HEK293 (cell line): ENCODE data around the gene METAP1D.

Source experiments
- CTCF ChIA-PET: fragments of 350-600 bp; formaldehyde crosslinking; extraction: SDS; loops from one replicate; lab custom pipeline; 2021; ENCODE audit warnings: antibody characterized with exemption; lab: Yijun Ruan, JAX
- POLR2A ChIA-PET: fragments of 300-600 bp; formaldehyde crosslinking; extraction: SDS; loops from one replicate; lab custom pipeline; 2020; ENCODE audit warnings: antibody characterized with exemption, inconsistent platforms; lab: Yijun Ruan, JAX
- H3K27ac ChIP-seq: fragments of 200-500 bp; sonication (Bioruptor generic); 2 replicates; pipeline ENCODE4 v1.5.1; 2014; ENCODE audit warnings: low read depth, low read length, control low read depth, inconsistent platforms; ENCODE audit errors: extremely low read depth
- H3K36me3 ChIP-seq, 2 experiments: fragments of 200-500 bp in 1 of 2; sonication (Bioruptor generic) in 1 of 2; 1 replicate in 1 of 2; 2 replicates in 1 of 2; pipeline ENCODE4 v1.5.1; 2014 to 2017; ENCODE audit warnings: inconsistent platforms in 2 of 2, low read length in 2 of 2; ENCODE audit not compliant: control insufficient read depth in 2 of 2, insufficient read depth in 1 of 2
- H3K4me1 ChIP-seq: fragments of 200-500 bp; sonication (Bioruptor generic); 2 replicates; pipeline ENCODE4 v1.5.1; 2014; ENCODE audit warnings: mild to moderate bottlenecking, low read length, inconsistent platforms; ENCODE audit not compliant: control insufficient read depth, insufficient read depth
- H3K4me3 ChIP-seq: 2 replicates; pipeline ENCODE4 v1.5.1; 2011; ENCODE audit warnings: low read depth, mild to moderate bottlenecking, control low read depth, low read length, moderate library complexity
- H3K9me3 ChIP-seq: fragments of 200-500 bp; sonication (Bioruptor generic); 2 replicates; pipeline ENCODE4 v1.5.1; 2014; ENCODE audit warnings: low read depth, low read length, inconsistent platforms; ENCODE audit not compliant: control insufficient read depth, insufficient read depth
- BCL11A ChIP-seq: fragments of 450-650 bp; formaldehyde crosslinking; IDR thresholded peaks from 2 replicates; pipeline ENCODE4 v1.5.1; 2016; ENCODE audit warnings: low read depth, missing biosample characterization, missing genetic modification characterization
- BCL11B ChIP-seq: fragments of 450-650 bp; formaldehyde crosslinking; IDR thresholded peaks from 2 replicates; pipeline ENCODE4 v1.5.1; 2016; ENCODE audit warnings: low read depth, missing biosample characterization, missing genetic modification characterization
- FEZF1 ChIP-seq: fragments of 450-650 bp; formaldehyde crosslinking; IDR thresholded peaks from 2 replicates; pipeline ENCODE4 v1.5.1; 2016; ENCODE audit warnings: missing biosample characterization, missing genetic modification characterization
- GFI1B ChIP-seq: fragments of 450-650 bp; formaldehyde crosslinking; IDR thresholded peaks from 2 replicates; pipeline ENCODE4 v1.5.1; 2016; ENCODE audit warnings: missing biosample characterization, missing genetic modification characterization
- OSR2 ChIP-seq: fragments of 450-650 bp; formaldehyde crosslinking; IDR thresholded peaks from 2 replicates; pipeline ENCODE4 v1.5.1; 2016; ENCODE audit warnings: missing biosample characterization, missing genetic modification characterization
- SCRT1 ChIP-seq: fragments of 450-650 bp; formaldehyde crosslinking; IDR thresholded peaks from 2 replicates; pipeline ENCODE4 v1.5.1; 2016; ENCODE audit warnings: missing biosample characterization, missing genetic modification characterization, borderline replicate concordance
- SETDB1 ChIP-seq: IDR thresholded peaks from one replicate; pipeline ENCODE4 v1.6.1; 2017; ENCODE audit warnings: mild to moderate bottlenecking, low read length, moderate library complexity, mixed read lengths; ENCODE audit not compliant: insufficient read length
- SP2 ChIP-seq: fragments of 450-650 bp; formaldehyde crosslinking; IDR thresholded peaks from 2 replicates; pipeline ENCODE4 v1.5.1; 2016; ENCODE audit warnings: missing biosample characterization, missing genetic modification characterization
- SP7 ChIP-seq: fragments of 450-650 bp; formaldehyde crosslinking; IDR thresholded peaks from 2 replicates; pipeline ENCODE4 v1.5.1; 2016; ENCODE audit warnings: missing biosample characterization, missing genetic modification characterization
- ZEB2 ChIP-seq: fragments of 450-650 bp; formaldehyde crosslinking; IDR thresholded peaks from 2 replicates; pipeline ENCODE4 v1.5.1; 2016; ENCODE audit warnings: missing biosample characterization, missing genetic modification characterization
- ZFP3 ChIP-seq: fragments of 450-650 bp; formaldehyde crosslinking; IDR thresholded peaks from 2 replicates; pipeline ENCODE4 v1.5.1; 2016; ENCODE audit warnings: low read depth, missing biosample characterization, missing genetic modification characterization
- ZNF155 ChIP-seq: fragments of 450-650 bp; formaldehyde crosslinking; IDR thresholded peaks from 2 replicates; pipeline ENCODE4 v1.5.1; 2016; ENCODE audit warnings: missing biosample characterization, missing genetic modification characterization
- ZNF23 ChIP-seq: fragments of 450-650 bp; formaldehyde crosslinking; IDR thresholded peaks from 2 replicates; pipeline ENCODE4 v1.5.1; 2016; ENCODE audit warnings: missing biosample characterization, missing genetic modification characterization, borderline replicate concordance
- ZNF239 ChIP-seq: fragments of 450-650 bp; formaldehyde crosslinking; IDR thresholded peaks from 2 replicates; pipeline ENCODE4 v1.5.1; 2016; ENCODE audit warnings: missing biosample characterization, missing genetic modification characterization
- ZNF24 ChIP-seq: fragments of 450-650 bp; formaldehyde crosslinking; IDR thresholded peaks from 2 replicates; pipeline ENCODE4 v1.5.1; 2016; ENCODE audit warnings: missing biosample characterization, missing genetic modification characterization
- ZNF248 ChIP-seq: fragments of 450-650 bp; formaldehyde crosslinking; IDR thresholded peaks from 2 replicates; pipeline ENCODE4 v1.5.1; 2017; ENCODE audit warnings: missing biosample characterization, missing genetic modification characterization
- ZNF529 ChIP-seq: fragments of 450-650 bp; formaldehyde crosslinking; IDR thresholded peaks from 2 replicates; pipeline ENCODE4 v1.5.1; 2017; ENCODE audit warnings: missing genetic modification characterization, missing biosample characterization; ENCODE audit not compliant: insufficient replicate concordance
- ZNF544 ChIP-seq: fragments of 450-650 bp; formaldehyde crosslinking; IDR thresholded peaks from 2 replicates; pipeline ENCODE4 v1.5.0; 2017; ENCODE audit warnings: missing biosample characterization, missing genetic modification characterization
- ZNF571 ChIP-seq: fragments of 450-650 bp; formaldehyde crosslinking; IDR thresholded peaks from 2 replicates; pipeline ENCODE4 v1.5.0; 2017; ENCODE audit warnings: missing biosample characterization, missing genetic modification characterization
- ZNF596 ChIP-seq: fragments of 450-650 bp; IDR thresholded peaks from 2 replicates; pipeline ENCODE4 v1.5.0; 2018; ENCODE audit warnings: missing biosample characterization, mild to moderate bottlenecking, missing genetic modification characterization, moderate library complexity
- ZNF621 ChIP-seq: fragments of 450-650 bp; formaldehyde crosslinking; IDR thresholded peaks from 2 replicates; pipeline ENCODE4 v1.5.1; 2017; ENCODE audit warnings: missing biosample characterization, missing genetic modification characterization
- ZNF664 ChIP-seq: fragments of 450-650 bp; formaldehyde crosslinking; IDR thresholded peaks from 2 replicates; pipeline ENCODE4 v1.5.1; 2016; ENCODE audit warnings: missing biosample characterization, missing genetic modification characterization
- ZNF777 ChIP-seq: fragments of 450-650 bp; formaldehyde crosslinking; IDR thresholded peaks from 2 replicates; pipeline ENCODE4 v1.5.1; 2017; ENCODE audit warnings: missing biosample characterization, missing genetic modification characterization, borderline replicate concordance
- ZSCAN23 ChIP-seq: fragments of 450-650 bp; formaldehyde crosslinking; IDR thresholded peaks from 2 replicates; pipeline ENCODE4 v1.5.1; 2016; ENCODE audit warnings: missing biosample characterization, missing genetic modification characterization
- TF ChIP-seq, protein P1 (sequence below): fragments of 450-650 bp; formaldehyde crosslinking; IDR thresholded peaks from 2 replicates; pipeline ENCODE4 v1.5.1; 2017; ENCODE audit warnings: missing biosample characterization, missing genetic modification characterization
- TF ChIP-seq, protein P2 (sequence below): fragments of 450-650 bp; formaldehyde crosslinking; IDR thresholded peaks from 2 replicates; pipeline ENCODE4 v1.5.1; 2017; ENCODE audit warnings: missing biosample characterization, missing genetic modification characterization
- TF ChIP-seq, protein P3 (sequence below): fragments of 450-650 bp; formaldehyde crosslinking; IDR thresholded peaks from 2 replicates; pipeline ENCODE4 v1.5.1; 2016; ENCODE audit warnings: missing biosample characterization, missing genetic modification characterization
- TF ChIP-seq, protein P4 (sequence below): fragments of 450-650 bp; formaldehyde crosslinking; IDR thresholded peaks from 2 replicates; pipeline ENCODE4 v1.5.1; 2016; ENCODE audit warnings: missing biosample characterization, missing genetic modification characterization

The METAP1D gene

DNA sequence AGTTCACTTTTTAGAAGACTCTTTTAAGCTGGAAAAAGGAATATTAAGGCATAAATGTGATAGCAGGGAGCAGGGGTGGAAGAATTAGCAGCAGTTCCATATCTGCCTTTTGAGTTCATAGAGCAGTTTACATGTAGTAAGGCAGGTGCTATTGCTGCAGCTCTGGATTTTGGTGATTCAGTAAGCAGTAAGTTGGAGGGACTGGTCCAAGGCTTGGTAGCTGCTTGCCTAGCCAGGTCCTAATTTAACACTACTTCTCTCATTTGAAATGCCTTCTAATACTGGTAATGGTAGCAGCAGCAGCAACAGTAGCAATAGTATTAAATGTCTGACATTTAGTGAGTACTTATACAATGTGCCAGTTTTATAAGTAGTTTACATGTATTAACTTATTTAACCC, 47.5 kb upstream of the METAP1D start:
- ChIA-PET POLR2A (no interaction called here), CTCF (interaction anchor here (0.6 kb wide), 1 partner anchor 121 kb away, joined by 3 read pairs; no protein-coding TSS in a partner anchor)
- H3K36me3 ChIP-seq: peaks cover 29 to 43% of the 10 kb centered on the region in 2 experiments
- no peak for TF ChIP-seq ZNF24 (tag by site-specific recombination)
- TF ChIP-seq SP2 (tag by site-specific recombination): no peak
- peak; percentile 51; the same call in 1 of the 2 replicates for TF ChIP-seq OSR2 (tag by site-specific recombination)
- TF ChIP-seq SETDB1: no peak
- TF ChIP-seq, protein P1, sequence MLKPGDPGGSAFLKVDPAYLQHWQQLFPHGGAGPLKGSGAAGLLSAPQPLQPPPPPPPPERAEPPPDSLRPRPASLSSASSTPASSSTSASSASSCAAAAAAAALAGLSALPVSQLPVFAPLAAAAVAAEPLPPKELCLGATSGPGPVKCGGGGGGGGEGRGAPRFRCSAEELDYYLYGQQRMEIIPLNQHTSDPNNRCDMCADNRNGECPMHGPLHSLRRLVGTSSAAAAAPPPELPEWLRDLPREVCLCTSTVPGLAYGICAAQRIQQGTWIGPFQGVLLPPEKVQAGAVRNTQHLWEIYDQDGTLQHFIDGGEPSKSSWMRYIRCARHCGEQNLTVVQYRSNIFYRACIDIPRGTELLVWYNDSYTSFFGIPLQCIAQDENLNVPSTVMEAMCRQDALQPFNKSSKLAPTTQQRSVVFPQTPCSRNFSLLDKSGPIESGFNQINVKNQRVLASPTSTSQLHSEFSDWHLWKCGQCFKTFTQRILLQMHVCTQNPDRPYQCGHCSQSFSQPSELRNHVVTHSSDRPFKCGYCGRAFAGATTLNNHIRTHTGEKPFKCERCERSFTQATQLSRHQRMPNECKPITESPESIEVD (tag by site-specific recombination): no peak
- TF ChIP-seq SP7 (tag by site-specific recombination): no peak
- TF ChIP-seq ZNF777 (tag by site-specific recombination): no peak
- H3K4me3 ChIP-seq: no peak overlapping the region
- H3K4me1 ChIP-seq: no peaks in the 10 kb centered on the region
- no peaks in the 10 kb centered on the region for H3K9me3 ChIP-seq
- no peak overlapping the region for H3K27ac ChIP-seq

DNA sequence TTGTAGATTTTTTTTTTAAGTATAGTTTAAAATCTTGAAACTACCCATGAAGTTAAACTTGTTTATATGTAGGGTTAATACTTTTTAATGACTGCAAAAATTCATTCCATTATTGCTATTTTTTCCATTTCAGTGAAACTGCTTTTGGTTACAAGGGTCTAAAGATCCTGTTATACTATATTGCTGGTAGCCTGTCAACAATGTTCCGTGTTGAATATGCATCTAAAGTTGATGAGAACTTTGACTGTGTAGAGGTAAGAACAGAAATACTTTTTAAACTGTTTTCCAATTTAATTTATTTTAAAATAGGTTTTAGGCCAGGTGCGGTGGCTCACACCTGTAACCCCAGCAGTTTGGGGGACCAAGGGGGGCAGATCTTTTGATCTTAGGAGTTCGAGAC, 47.0 kb upstream of the METAP1D start:
- Histone ChIP-seq H3K9me3 (no peaks in the 10 kb centered on the region), H3K27ac (no peak overlapping the region), H3K36me3 (peaks cover 24 to 45% of the 10 kb centered on the region in 2 experiments), H3K4me1 (no peaks in the 10 kb centered on the region), H3K4me3 (no peak overlapping the region)
- TF ChIP-seq ZNF155 (tag by site-specific recombination) (no peak), BCL11A (tag by site-specific recombination) (no peak), ZFP3 (tag by site-specific recombination) (no peak), ZNF571 (no peak), ZNF23 (tag by site-specific recombination) (no peak), ZEB2 (no peak), ZNF239 (tag by site-specific recombination) (no peak), ZNF596 (tag by site-specific recombination) (no peak), ZNF544 (tag by site-specific recombination) (no peak), GFI1B (tag by site-specific recombination) (no peak)
- TF ChIP-seq, protein P2, sequence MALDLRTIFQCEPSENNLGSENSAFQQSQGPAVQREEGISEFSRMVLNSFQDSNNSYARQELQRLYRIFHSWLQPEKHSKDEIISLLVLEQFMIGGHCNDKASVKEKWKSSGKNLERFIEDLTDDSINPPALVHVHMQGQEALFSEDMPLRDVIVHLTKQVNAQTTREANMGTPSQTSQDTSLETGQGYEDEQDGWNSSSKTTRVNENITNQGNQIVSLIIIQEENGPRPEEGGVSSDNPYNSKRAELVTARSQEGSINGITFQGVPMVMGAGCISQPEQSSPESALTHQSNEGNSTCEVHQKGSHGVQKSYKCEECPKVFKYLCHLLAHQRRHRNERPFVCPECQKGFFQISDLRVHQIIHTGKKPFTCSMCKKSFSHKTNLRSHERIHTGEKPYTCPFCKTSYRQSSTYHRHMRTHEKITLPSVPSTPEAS (tag by site-specific recombination): no peak
- ChIA-PET CTCF (no interaction called here), POLR2A (no interaction called here)

DNA sequence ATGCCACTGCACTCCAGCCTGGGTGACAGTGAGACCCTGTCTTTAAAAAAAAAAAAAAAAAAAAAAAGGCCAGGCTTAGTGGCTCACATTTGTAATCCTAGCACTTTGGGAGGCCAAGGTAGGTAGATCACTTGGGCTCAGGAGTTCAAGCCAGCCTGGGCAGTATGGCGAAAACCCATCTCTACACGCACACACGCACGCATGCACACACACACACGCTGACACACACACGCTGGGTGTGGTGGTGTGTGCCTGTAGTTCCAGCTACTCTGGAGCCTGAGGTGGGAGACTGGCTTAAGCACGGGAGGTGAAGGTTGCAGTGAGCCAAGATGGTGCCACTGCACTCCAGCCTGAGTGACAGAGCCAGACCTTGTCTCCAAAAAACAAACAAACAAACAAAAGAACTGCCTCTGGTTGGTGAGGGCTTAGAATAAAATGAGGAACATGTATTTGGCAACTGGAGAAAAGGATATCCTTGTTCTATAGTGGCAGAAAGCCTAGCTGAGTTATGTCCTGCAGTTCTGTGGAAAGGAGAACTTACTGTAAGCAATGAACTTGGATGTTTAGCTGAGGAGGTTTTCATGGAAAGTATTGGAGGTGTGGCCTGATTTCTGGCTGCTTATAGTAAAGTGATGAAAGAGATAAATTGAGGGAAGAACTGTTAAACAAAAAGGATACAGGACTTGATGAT, 43.5 kb upstream of the METAP1D start:
- no peak overlapping the region for H3K4me3 ChIP-seq
- ChIA-PET CTCF (interaction anchor here (0.6 kb wide), 1 partner anchor 402 kb away, joined by 3 read pairs; no protein-coding TSS in a partner anchor), POLR2A (interaction anchor here (0.5 kb wide), 1 partner anchor 128 kb away, joined by 3 read pairs; no protein-coding TSS in a partner anchor)
- no peaks in the 10 kb centered on the region for H3K4me1 ChIP-seq
- peaks cover 13 to 34% of the 10 kb centered on the region in 2 experiments; a peak in 2 of 3 replicates for H3K36me3 ChIP-seq
- H3K27ac ChIP-seq: no peak overlapping the region
- no peaks in the 10 kb centered on the region for H3K9me3 ChIP-seq
- no peak for TF ChIP-seq ZNF664 (tag by site-specific recombination)
- TF ChIP-seq ZNF621 (tag by site-specific recombination): no peak
- TF ChIP-seq, protein P3, sequence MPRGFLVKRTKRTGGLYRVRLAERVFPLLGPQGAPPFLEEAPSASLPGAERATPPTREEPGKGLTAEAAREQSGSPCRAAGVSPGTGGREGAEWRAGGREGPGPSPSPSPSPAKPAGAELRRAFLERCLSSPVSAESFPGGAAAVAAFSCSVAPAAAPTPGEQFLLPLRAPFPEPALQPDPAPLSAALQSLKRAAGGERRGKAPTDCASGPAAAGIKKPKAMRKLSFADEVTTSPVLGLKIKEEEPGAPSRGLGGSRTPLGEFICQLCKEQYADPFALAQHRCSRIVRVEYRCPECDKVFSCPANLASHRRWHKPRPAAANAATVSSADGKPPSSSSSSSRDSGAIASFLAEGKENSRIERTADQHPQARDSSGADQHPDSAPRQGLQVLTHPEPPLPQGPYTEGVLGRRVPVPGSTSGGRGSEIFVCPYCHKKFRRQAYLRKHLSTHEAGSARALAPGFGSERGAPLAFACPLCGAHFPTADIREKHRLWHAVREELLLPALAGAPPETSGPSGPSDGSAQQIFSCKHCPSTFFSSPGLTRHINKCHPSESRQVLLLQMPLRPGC (tag by site-specific recombination): no peak
- no peak for TF ChIP-seq BCL11B (tag by site-specific recombination)
- no peak for TF ChIP-seq GFI1B (tag by site-specific recombination)
- no peak for TF ChIP-seq ZNF529 (tag by site-specific recombination)
- TF ChIP-seq FEZF1 (tag by site-specific recombination): no peak
- TF ChIP-seq ZNF248 (tag by site-specific recombination): no peak
- no peak for TF ChIP-seq SCRT1 (tag by site-specific recombination)
- TF ChIP-seq, protein P4, sequence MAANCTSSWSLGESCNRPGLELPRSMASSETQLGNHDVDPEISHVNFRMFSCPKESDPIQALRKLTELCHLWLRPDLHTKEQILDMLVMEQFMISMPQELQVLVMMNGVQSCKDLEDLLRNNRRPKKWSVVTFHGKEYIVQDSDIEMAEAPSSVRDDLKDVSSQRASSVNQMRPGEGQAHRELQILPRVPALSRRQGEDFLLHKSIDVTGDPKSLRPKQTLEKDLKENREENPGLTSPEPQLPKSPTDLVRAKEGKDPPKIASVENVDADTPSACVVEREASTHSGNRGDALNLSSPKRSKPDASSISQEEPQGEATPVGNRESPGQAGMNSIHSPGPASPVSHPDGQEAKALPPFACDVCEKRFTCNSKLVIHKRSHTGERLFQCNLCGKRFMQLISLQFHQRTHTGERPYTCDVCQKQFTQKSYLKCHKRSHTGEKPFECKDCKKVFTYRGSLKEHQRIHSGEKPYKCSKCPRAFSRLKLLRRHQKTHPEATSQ: no peak
- TF ChIP-seq ZSCAN23 (tag by site-specific recombination): no peak
